GM18870 (cell line): ENCODE data around the gene GPC6.

Experiments used
- ATAC-seq: cut with Tn5 transposase; IDR thresholded peaks from one replicate; pipeline ENCODE4 v1.9.1; 2021; ENCODE audit warnings: moderate library complexity; ENCODE audit not compliant: unreplicated experiment

The GPC6 gene

GRCh38 chr13:93660391-93661063, 433.9 kb downstream of the GPC6 start:
- ATAC-seq: no peak

GRCh38 chr13:93670866-93671265, 444.3 kb downstream of the GPC6 start:
- ATAC-seq: no peak

GRCh38 chr13:93672996-93673395, 446.4 kb downstream of the GPC6 start:
- ATAC-seq: no peak

- ATAC-seq: no peak
Measured at GRCh38 chr13:93673885-93674284, 447.3 kb downstream of the GPC6 start.

- ATAC-seq: no peak
Measured at GRCh38 chr13:93674337-93674755, 447.7 kb downstream of the GPC6 start.

- ATAC-seq: no peak
Measured at GRCh38 chr13:93680329-93680728, 453.7 kb downstream of the GPC6 start.

GRCh38 chr13:93685900-93686299, 459.3 kb downstream of the GPC6 start:
- no peak for ATAC-seq

GRCh38 chr13:93686399-93686798, 459.8 kb downstream of the GPC6 start:
- no peak for ATAC-seq

- ATAC-seq: no peak
Measured at GRCh38 chr13:93687261-93687660, 460.7 kb downstream of the GPC6 start.

GRCh38 chr13:93689333-93689732, 462.7 kb downstream of the GPC6 start:
- no peak for ATAC-seq

- ATAC-seq: no peak
Measured at GRCh38 chr13:93690139-93690538, 463.5 kb downstream of the GPC6 start.

- no peak for ATAC-seq
Measured at GRCh38 chr13:93698016-93698613, 471.5 kb downstream of the GPC6 start.

GRCh38 chr13:93700115-93700514, 473.5 kb downstream of the GPC6 start:
- ATAC-seq: no peak

- ATAC-seq: no peak
Measured at GRCh38 chr13:93708308-93709075, 481.9 kb downstream of the GPC6 start.

GRCh38 chr13:93709506-93710244, 483.1 kb downstream of the GPC6 start:
- no peak for ATAC-seq

- no peak for ATAC-seq
Measured at GRCh38 chr13:93714171-93714570, 487.6 kb downstream of the GPC6 start.

GRCh38 chr13:93715866-93716265, 489.3 kb downstream of the GPC6 start:
- ATAC-seq: no peak

- ATAC-seq: no peak
Measured at GRCh38 chr13:93716623-93717022, 490.0 kb downstream of the GPC6 start.

GRCh38 chr13:93721483-93721882, 494.9 kb downstream of the GPC6 start:
- ATAC-seq: no peak

GRCh38 chr13:93723316-93723715, 496.7 kb downstream of the GPC6 start:
- no peak for ATAC-seq

GRCh38 chr13:93724187-93724586, 497.6 kb downstream of the GPC6 start:
- ATAC-seq: no peak
